Measurements from ENCODE around the gene DDA1. TPM values are rescaled to one million over a fixed set of nuclear protein-coding genes. Genes with fewer than 3 reads are reported as not detected.

Gene DDA1
- total RNA-seq, 1 experiment from 2014 or later: 55.6 TPM

DNA sequence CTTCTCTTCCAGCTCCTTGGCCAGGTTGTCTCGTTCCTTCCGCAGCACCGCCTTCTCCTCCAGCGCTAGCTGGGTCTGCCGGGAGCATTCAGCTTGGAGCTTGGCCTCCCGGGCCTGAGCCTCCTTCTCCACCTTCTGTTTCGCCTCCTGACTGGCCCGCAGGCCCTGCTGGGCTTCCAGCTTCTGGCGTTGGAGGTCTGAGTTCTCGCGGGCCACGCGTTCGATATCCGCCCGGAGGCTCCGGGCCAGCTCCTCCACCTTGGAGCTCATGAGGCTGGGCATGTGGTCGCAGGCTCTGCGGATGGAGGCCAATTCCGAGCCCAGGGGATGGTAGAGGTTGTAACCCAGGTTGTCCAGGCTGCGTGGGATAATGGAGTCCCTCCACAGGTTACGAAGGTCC lies 56.0 kb downstream of the DDA1 start:
- BruUV-seq (replicated peaks): no TSS peak
- H3K4me1 Mint-ChIP-seq (ENCODE audit: low read depth, unreplicated experiment): no peaks in the 10 kb centered on the region
- Histone ChIP-seq H3K36me3 (ENCODE audit: control insufficient read depth, insufficient read depth, low read length) (no peaks in the 10 kb centered on the region), H3K4me1 (no peaks in the 10 kb centered on the region), H3K9me3 (no peaks in the 10 kb centered on the region), H3K27me3 (replicated peaks; ENCODE audit: control insufficient read depth, insufficient read depth, low read length) (no peaks in the 10 kb centered on the region), H3K4me3 (ENCODE audit: low read depth, low read length) (no peak overlapping the region)
- H3K27ac Mint-ChIP-seq (ENCODE audit: unreplicated experiment): no peak overlapping the region
- CTCF ChIA-PET: no interaction called here
- no peak overlapping the region for H3K4me3 Mint-ChIP-seq (ENCODE audit: unreplicated experiment)
- no peaks in the 10 kb centered on the region for H3K36me3 Mint-ChIP-seq (ENCODE audit: insufficient read depth, unreplicated experiment)
- peaks cover 8% of the 10 kb centered on the region for H3K27me3 Mint-ChIP-seq (ENCODE audit: insufficient read depth, unreplicated experiment)
- TF ChIP-seq, protein P1, sequence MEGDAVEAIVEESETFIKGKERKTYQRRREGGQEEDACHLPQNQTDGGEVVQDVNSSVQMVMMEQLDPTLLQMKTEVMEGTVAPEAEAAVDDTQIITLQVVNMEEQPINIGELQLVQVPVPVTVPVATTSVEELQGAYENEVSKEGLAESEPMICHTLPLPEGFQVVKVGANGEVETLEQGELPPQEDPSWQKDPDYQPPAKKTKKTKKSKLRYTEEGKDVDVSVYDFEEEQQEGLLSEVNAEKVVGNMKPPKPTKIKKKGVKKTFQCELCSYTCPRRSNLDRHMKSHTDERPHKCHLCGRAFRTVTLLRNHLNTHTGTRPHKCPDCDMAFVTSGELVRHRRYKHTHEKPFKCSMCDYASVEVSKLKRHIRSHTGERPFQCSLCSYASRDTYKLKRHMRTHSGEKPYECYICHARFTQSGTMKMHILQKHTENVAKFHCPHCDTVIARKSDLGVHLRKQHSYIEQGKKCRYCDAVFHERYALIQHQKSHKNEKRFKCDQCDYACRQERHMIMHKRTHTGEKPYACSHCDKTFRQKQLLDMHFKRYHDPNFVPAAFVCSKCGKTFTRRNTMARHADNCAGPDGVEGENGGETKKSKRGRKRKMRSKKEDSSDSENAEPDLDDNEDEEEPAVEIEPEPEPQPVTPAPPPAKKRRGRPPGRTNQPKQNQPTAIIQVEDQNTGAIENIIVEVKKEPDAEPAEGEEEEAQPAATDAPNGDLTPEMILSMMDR (IDR thresholded peaks at IDR 0.05; ENCODE audit: insufficient read depth in 1 of 2, low read depth in 1 of 2, low read length in 1 of 2, severe bottlenecking in 1 of 2, unreplicated experiment in 1 of 2): no peak
- POLR2A ChIA-PET: no interaction called here
- DNase-seq: no peak
- intact Hi-C loops (cut with micrococcal nuclease; ENCODE audit: unreplicated experiment): no loop called here
- H3K9me3 Mint-ChIP-seq (ENCODE audit: unreplicated experiment): no peaks in the 10 kb centered on the region

DNA sequence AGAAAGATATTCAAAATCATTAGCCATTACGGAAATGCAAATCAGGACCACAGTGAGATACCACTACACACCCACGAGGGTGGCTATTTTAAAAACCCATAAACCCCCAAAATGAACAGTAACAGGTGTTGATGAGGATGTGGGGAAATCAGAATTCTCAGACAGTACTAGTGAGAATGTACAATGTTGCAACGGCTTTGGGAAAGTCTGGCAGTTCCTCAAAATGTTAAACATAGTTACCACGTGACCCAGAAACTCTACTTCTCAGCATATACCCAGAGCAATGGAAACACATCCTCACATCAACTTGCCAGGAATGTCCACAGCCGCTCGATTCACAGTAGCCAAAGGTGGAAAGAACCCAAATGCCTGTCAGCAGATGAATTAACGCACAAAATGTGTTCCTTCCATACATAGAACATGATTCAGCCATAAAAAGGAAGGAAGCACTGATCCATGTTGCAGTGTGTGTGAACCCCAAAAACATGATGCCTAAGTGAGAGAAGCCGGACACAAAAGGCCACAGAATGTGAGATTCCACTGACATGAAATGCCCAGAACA lies 60.7 kb downstream of the DDA1 start:
- POLR2A ChIA-PET: no interaction called here
- DNase-seq: no peak
- no peaks in the 10 kb centered on the region for H3K4me1 Mint-ChIP-seq (ENCODE audit: low read depth, unreplicated experiment)
- BruUV-seq (replicated peaks): no TSS peak
- TF ChIP-seq, protein P1 (IDR thresholded peaks at IDR 0.05; ENCODE audit: insufficient read depth in 1 of 2, low read depth in 1 of 2, low read length in 1 of 2, severe bottlenecking in 1 of 2, unreplicated experiment in 1 of 2): no peak
- H3K4me3 ChIP-seq (ENCODE audit: low read depth, low read length): no peak overlapping the region
- H3K27me3 ChIP-seq (replicated peaks; ENCODE audit: control insufficient read depth, insufficient read depth, low read length): no peaks in the 10 kb centered on the region
- no peaks in the 10 kb centered on the region for H3K27me3 Mint-ChIP-seq (ENCODE audit: insufficient read depth, unreplicated experiment)
- CTCF ChIA-PET: no interaction called here
- H3K9me3 ChIP-seq: no peaks in the 10 kb centered on the region
- no peak overlapping the region for H3K4me3 Mint-ChIP-seq (ENCODE audit: unreplicated experiment)
- H3K4me1 ChIP-seq: no peaks in the 10 kb centered on the region
- no peaks in the 10 kb centered on the region for H3K36me3 Mint-ChIP-seq (ENCODE audit: insufficient read depth, unreplicated experiment)
- intact Hi-C loops (cut with micrococcal nuclease; ENCODE audit: unreplicated experiment): no loop called here
- no peak overlapping the region for H3K27ac Mint-ChIP-seq (ENCODE audit: unreplicated experiment)
- no peaks in the 10 kb centered on the region for H3K36me3 ChIP-seq (ENCODE audit: control insufficient read depth, insufficient read depth, low read length)
- no peaks in the 10 kb centered on the region for H3K9me3 Mint-ChIP-seq (ENCODE audit: unreplicated experiment)

Other genes starting within 250 kb of the DDA1 start
- gene HAUS8, start 234.1 kb upstream of the DDA1 start, total RNA-seq (2022): 24.4 and 30.6 TPM in 2 replicates
- 47.6 and 52.8 TPM in 2 replicates for gene MYO9B, start 233.8 kb upstream of the DDA1 start, total RNA-seq (2022)
- 20.2 and 20.7 TPM in 2 replicates for gene USE1, start 94.2 kb upstream of the DDA1 start, total RNA-seq (2022)
- gene OCEL1, start 83.3 kb upstream of the DDA1 start, total RNA-seq (2022): 14.9 and 20.3 TPM in 2 replicates
- gene NR2F6, start 63.6 kb upstream of the DDA1 start, total RNA-seq (2022): 94.4 and 96.5 TPM in 2 replicates
- not detected in 2 replicates for gene USHBP1, start 44.8 kb upstream of the DDA1 start, total RNA-seq (2022)
- gene BABAM1, start 42.1 kb upstream of the DDA1 start, total RNA-seq (2022): 91.7 and 98.8 TPM in 2 replicates
- gene ANKLE1, start 27.7 kb upstream of the DDA1 start, total RNA-seq (2022): 14.3 and 17.4 TPM in 2 replicates
- 9.4 and 11.3 TPM in 2 replicates for gene ABHD8, start 6.1 kb upstream of the DDA1 start, total RNA-seq (2022)
- 78.9 and 88.5 TPM in 2 replicates for gene MRPL34, start 3.7 kb upstream of the DDA1 start, total RNA-seq (2022)
- 11.5 TPM in 2 replicates for gene ANO8, start 25.3 kb downstream of the DDA1 start, total RNA-seq (2022)
- 50.1 and 50.7 TPM in 2 replicates for gene GTPBP3, start 28.0 kb downstream of the DDA1 start, total RNA-seq (2022)
- gene PLVAP, start 67.8 kb downstream of the DDA1 start, total RNA-seq (2022): not detected in 2 replicates
- gene CCDC194, start 84.6 kb downstream of the DDA1 start, total RNA-seq (2022): 1.0 and 1.3 TPM in 2 replicates
- 94.3 and 98.4 TPM in 2 replicates for gene BST2, start 96.1 kb downstream of the DDA1 start, total RNA-seq (2022)
- 36.7 and 37.6 TPM in 2 replicates for gene MVB12A, start 110.5 kb downstream of the DDA1 start, total RNA-seq (2022)
- 0.37 TPM in 1 of 2 replicates, not detected in the other for gene TMEM221, start 139.1 kb downstream of the DDA1 start, total RNA-seq (2022)
- not detected in 2 replicates for gene NXNL1, start 151.4 kb downstream of the DDA1 start, total RNA-seq (2022)
- gene SLC27A1, start 161.0 kb downstream of the DDA1 start, total RNA-seq (2022): 3.7 and 3.9 TPM in 2 replicates
- 69.2 and 69.7 TPM in 2 replicates for gene PGLS, start 202.1 kb downstream of the DDA1 start, total RNA-seq (2022)
- gene COLGALT1, start 246.1 kb downstream of the DDA1 start, total RNA-seq (2022): 80.1 and 81.9 TPM in 2 replicates

Data from Caco-2 (cell line).